PC-9 (cell line): ENCODE data around the gene MLC1. TPM values are rescaled to one million over a fixed set of nuclear protein-coding genes. Genes with fewer than 3 reads are reported as not detected.

Experiments used
- BruUV-seq: library from RNA; stranded (reverse); fragments of 400-500 nt; replicated peaks from 2 replicates; lab custom pipeline; 2021; lab: Mats Ljungman, UMichigan
- CTCF ChIA-PET: fragments of 300-600 bp; sonication (Branson Sonifier 250); formaldehyde crosslinking; loops from one replicate; lab custom pipeline; 2022; ENCODE audit warnings: antibody characterized with exemption; lab: Charles Lee
- POLR2A ChIA-PET: fragments of 300-600 bp; sonication (Branson Sonifier 250); formaldehyde crosslinking; loops from one replicate; lab custom pipeline; 2022; ENCODE audit warnings: antibody characterized with exemption; ENCODE audit not compliant: unreplicated experiment; lab: Charles Lee
- DNase-seq, 2 experiments: peaks; one replicate each; pipeline versions ENCODE4 v3.0.0 to v3.0.0-alpha.2; 2015 to 2022; ENCODE audit warnings: mixed read lengths in 1 of 2
- H2AFZ ChIP-seq: fragments of 200-600 bp; sonication (generic); 2 replicates; pipeline ENCODE4 v1.8.1; 2017; ENCODE audit warnings: antibody characterized with exemption
- H3F3A ChIP-seq: fragments of 200-600 bp; sonication (generic); 2 replicates; pipeline ENCODE4 v1.8.1; 2017; ENCODE audit warnings: antibody characterized with exemption, mild to moderate bottlenecking, low read depth; ENCODE audit not compliant: insufficient read depth
- H3K27ac ChIP-seq: fragments of 200-600 bp; sonication (generic); 2 replicates; pipeline ENCODE4 v1.6.1; 2016; ENCODE audit warnings: mixed run types
- H3K27me3 ChIP-seq: fragments of 200-600 bp; sonication (generic); 2 replicates; pipeline ENCODE4 v1.6.1; 2016; ENCODE audit warnings: low read depth, mixed run types; ENCODE audit not compliant: insufficient read depth
- H3K36me3 ChIP-seq: fragments of 200-600 bp; sonication (generic); 2 replicates; pipeline ENCODE4 v1.6.1; 2016; ENCODE audit warnings: low read depth, mixed run types
- H3K4me1 ChIP-seq: fragments of 200-600 bp; sonication (generic); replicated peaks from 2 replicates; pipeline ENCODE4 v1.6.1; 2016; ENCODE audit warnings: mixed run types; ENCODE audit not compliant: insufficient read depth
- H3K4me2 ChIP-seq: fragments of 200-600 bp; sonication (generic); 2 replicates; pipeline ENCODE4 v1.6.1; 2017; ENCODE audit warnings: mixed run types
- H3K4me3 ChIP-seq: fragments of 200-600 bp; sonication (generic); 2 replicates; pipeline ENCODE4 v1.6.1; 2016; ENCODE audit warnings: mixed run types
- H3K79me2 ChIP-seq: fragments of 200-600 bp; sonication (generic); 2 replicates; pipeline ENCODE4 v1.6.1; 2017; ENCODE audit warnings: low read depth, mixed run types
- H3K9me2 ChIP-seq: fragments of 200-600 bp; sonication (generic); 2 replicates; pipeline ENCODE4 v1.8.1; 2017; ENCODE audit warnings: mild to moderate bottlenecking; ENCODE audit not compliant: insufficient read depth
- H3K9me3 ChIP-seq: fragments of 200-600 bp; sonication (generic); 2 replicates; pipeline ENCODE4 v1.8.1; 2016; ENCODE audit warnings: low read depth; ENCODE audit not compliant: insufficient read depth
- H4K20me1 ChIP-seq: fragments of 200-600 bp; sonication (generic); 2 replicates; pipeline ENCODE4 v1.8.1; 2017; ENCODE audit not compliant: insufficient read depth
- CTCF ChIP-seq: fragments of 200-600 bp; sonication (generic); conservative IDR thresholded peaks from 2 replicates; pipeline ENCODE4 v1.6.1; 2017; ENCODE audit warnings: mixed run types, antibody characterized with exemption, mild to moderate bottlenecking, moderate library complexity
- EZH2 ChIP-seq: fragments of 200-600 bp; sonication (generic); IDR thresholded peaks from 2 replicates; pipeline ENCODE4 v1.8.0; 2017; ENCODE audit warnings: antibody characterized with exemption, low read depth
- intact Hi-C: fragments of 100-400 bp; cut with micrococcal nuclease; formaldehyde crosslinking; loops from one replicate; pipeline ENCODE4 v1.10.0; 2022; ENCODE audit not compliant: unreplicated experiment
- total RNA-seq: library from RNA; stranded (reverse); gene quantifications from 2 replicates; pipeline ENCODE4 v1.2.3, GENCODE V29; 2021

MLC1 gene
- total RNA-seq, 1 experiment from 2014 or later: not detected

GRCh38 chr22:50076646-50077535 lies 8.3 kb downstream of the MLC1 start:
- intact Hi-C loops: no loop called here
- Histone ChIP-seq H3K27me3 (peaks cover 19% of the 10 kb centered on the region), H3F3A (no peaks in the 10 kb centered on the region), H3K4me2 (no peak overlapping the region), H3K79me2 (no peaks in the 10 kb centered on the region), H3K27ac (no peak overlapping the region), H3K36me3 (no peaks in the 10 kb centered on the region), H3K4me3 (no peak overlapping the region), H3K9me3 (no peaks in the 10 kb centered on the region), H3K4me1 (no peaks in the 10 kb centered on the region), H2AFZ (no peak overlapping the region), H3K9me2 (no peaks in the 10 kb centered on the region), H4K20me1 (no peaks in the 10 kb centered on the region; the same call in 1 of the 2 replicates)
- no peak for DNase-seq
- BruUV-seq: no TSS peak
- TF ChIP-seq EZH2: no peak
- TF ChIP-seq CTCF: no peak
- ChIA-PET CTCF (interaction anchor here (0.6 kb wide), 1 partner anchor 11 kb away, joined by 11 read pairs; no protein-coding TSS in a partner anchor), POLR2A (interaction anchor here (0.5 kb wide), 1 partner anchor 651 kb away, joined by 4 read pairs; no protein-coding TSS in a partner anchor)

GRCh38 chr22:50074551-50075530 lies 10.4 kb downstream of the MLC1 start:
- no peaks in the 10 kb centered on the region for H3K79me2 ChIP-seq
- H3K9me3 ChIP-seq: no peaks in the 10 kb centered on the region
- TF ChIP-seq CTCF (no peak), EZH2 (no peak)
- no peaks in the 10 kb centered on the region for H3F3A ChIP-seq
- BruUV-seq: no TSS peak
- no peak overlapping the region for H3K4me2 ChIP-seq
- H3K36me3 ChIP-seq: no peaks in the 10 kb centered on the region
- ChIA-PET CTCF (interaction anchor here (0.6 kb wide), 1 partner anchor 69 kb away, joined by 3 read pairs; no protein-coding TSS in a partner anchor), POLR2A (no interaction called here)
- H2AFZ ChIP-seq: no peak overlapping the region
- DNase-seq: no peak
- H3K4me3 ChIP-seq: no peak overlapping the region
- no peaks in the 10 kb centered on the region; the same call in 1 of the 2 replicates for H4K20me1 ChIP-seq
- no peak overlapping the region for H3K27ac ChIP-seq
- intact Hi-C loops: no loop called here
- no peaks in the 10 kb centered on the region for H3K4me1 ChIP-seq
- peaks cover 8% of the 10 kb centered on the region; the same call in 1 of the 2 replicates for H3K27me3 ChIP-seq
- H3K9me2 ChIP-seq: no peaks in the 10 kb centered on the region

- ChIA-PET POLR2A (no interaction called here), CTCF (no interaction called here)
- no peak overlapping the region for H2AFZ ChIP-seq
- no peaks in the 10 kb centered on the region for H3F3A ChIP-seq
- H3K4me3 ChIP-seq: no peak overlapping the region
- H3K4me1 ChIP-seq: no peaks in the 10 kb centered on the region
- no TSS peak for BruUV-seq
- intact Hi-C loops: no loop called here
- H4K20me1 ChIP-seq: no peaks in the 10 kb centered on the region; the same call in 1 of the 2 replicates
- H3K9me2 ChIP-seq: no peaks in the 10 kb centered on the region
- no peak for DNase-seq
- H3K27ac ChIP-seq: no peak overlapping the region
- H3K27me3 ChIP-seq: peaks cover 4% of the 10 kb centered on the region; the same call in 1 of the 2 replicates
- H3K9me3 ChIP-seq: no peaks in the 10 kb centered on the region
- H3K36me3 ChIP-seq: no peaks in the 10 kb centered on the region
- TF ChIP-seq CTCF (no peak), EZH2 (no peak)
- H3K4me2 ChIP-seq: no peak overlapping the region
- no peaks in the 10 kb centered on the region for H3K79me2 ChIP-seq
Measured at GRCh38 chr22:50074056-50074455, 11.2 kb downstream of the MLC1 start.
